Measurements from ENCODE around the gene GTF2F2.

Gene GTF2F2

DNA sequence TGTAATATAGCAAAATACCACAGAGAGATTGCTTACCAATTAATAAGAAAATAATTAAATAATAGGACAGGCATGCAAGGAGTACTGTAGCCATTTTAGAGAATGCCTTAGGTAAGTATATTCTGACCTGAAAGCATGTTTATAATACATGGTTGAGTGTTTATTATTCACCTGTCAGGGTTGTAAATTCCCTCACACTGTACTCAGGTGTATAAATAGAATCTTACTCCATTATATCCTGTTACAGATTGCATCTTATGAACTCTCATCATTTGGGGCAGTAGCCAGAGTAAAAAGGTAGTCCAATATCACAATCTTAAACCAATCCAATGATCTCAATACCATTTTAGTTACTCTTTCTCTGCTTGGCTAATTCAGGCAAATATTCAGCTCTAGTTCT lies 35.8 kb upstream of the GTF2F2 start:
- Mint-ChIP-seq H3K36me3 (ENCODE audit: low read depth) (no peaks in the 10 kb centered on the region), H3K4me3 (no peak overlapping the region), H3K27ac (no peak overlapping the region), H3K27me3 (ENCODE audit: low read depth) (no peaks in the 10 kb centered on the region), H3K9me3 (no peaks in the 10 kb centered on the region), H3K4me1 (no peaks in the 10 kb centered on the region)
- TF ChIP-seq, protein P1, sequence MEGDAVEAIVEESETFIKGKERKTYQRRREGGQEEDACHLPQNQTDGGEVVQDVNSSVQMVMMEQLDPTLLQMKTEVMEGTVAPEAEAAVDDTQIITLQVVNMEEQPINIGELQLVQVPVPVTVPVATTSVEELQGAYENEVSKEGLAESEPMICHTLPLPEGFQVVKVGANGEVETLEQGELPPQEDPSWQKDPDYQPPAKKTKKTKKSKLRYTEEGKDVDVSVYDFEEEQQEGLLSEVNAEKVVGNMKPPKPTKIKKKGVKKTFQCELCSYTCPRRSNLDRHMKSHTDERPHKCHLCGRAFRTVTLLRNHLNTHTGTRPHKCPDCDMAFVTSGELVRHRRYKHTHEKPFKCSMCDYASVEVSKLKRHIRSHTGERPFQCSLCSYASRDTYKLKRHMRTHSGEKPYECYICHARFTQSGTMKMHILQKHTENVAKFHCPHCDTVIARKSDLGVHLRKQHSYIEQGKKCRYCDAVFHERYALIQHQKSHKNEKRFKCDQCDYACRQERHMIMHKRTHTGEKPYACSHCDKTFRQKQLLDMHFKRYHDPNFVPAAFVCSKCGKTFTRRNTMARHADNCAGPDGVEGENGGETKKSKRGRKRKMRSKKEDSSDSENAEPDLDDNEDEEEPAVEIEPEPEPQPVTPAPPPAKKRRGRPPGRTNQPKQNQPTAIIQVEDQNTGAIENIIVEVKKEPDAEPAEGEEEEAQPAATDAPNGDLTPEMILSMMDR (IDR thresholded peaks at IDR 0.05; ENCODE audit: unreplicated experiment in 3 of 3): no peak

DNA sequence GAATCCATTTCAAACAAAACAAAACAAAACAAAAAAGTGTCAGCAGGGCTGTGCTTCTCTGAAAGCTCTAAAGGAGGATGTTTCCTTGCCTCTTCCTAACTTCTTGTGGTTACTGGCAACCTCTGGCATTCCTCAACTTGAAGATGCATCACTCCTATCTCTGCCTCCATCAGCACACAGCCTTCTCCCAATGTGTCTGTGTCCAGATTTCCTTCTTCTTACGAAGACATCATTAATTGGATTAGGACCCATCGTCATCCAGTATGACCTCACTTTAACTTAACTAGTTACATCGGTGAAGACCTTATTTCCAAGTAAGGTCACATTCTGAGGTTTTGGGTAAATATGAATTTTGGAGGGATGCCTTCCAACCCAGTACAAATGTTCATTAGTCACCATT lies 33.8 kb upstream of the GTF2F2 start:
- H3K36me3 Mint-ChIP-seq (ENCODE audit: low read depth): no peaks in the 10 kb centered on the region
- no peak overlapping the region for H3K4me3 Mint-ChIP-seq
- no peaks in the 10 kb centered on the region for H3K4me1 Mint-ChIP-seq
- H3K9me3 Mint-ChIP-seq: no peaks in the 10 kb centered on the region
- no peak overlapping the region for H3K27ac Mint-ChIP-seq
- H3K27me3 Mint-ChIP-seq (ENCODE audit: low read depth): no peaks in the 10 kb centered on the region
- TF ChIP-seq, protein P1 (IDR thresholded peaks at IDR 0.05; ENCODE audit: unreplicated experiment in 3 of 3): no peak

DNA sequence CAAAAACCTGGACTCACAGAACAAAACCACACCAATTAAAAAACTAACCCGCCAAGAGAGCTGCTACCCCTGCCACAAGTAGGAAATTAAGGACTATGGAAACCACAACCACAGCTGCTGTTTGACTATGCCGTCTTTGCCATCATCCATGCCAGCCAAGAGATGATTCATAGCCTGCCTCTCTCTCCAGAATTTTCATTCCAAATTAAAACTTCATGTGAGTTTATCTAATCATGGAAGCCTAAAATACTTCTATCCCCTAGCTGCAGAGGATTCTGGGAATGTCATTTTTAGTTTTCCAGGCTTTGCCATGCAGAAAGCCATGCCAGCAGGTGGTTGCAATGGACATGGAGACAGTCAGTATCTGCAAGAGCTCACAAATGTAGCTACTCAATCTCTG lies 27.6 kb upstream of the GTF2F2 start:
- Mint-ChIP-seq H3K36me3 (ENCODE audit: low read depth) (no peaks in the 10 kb centered on the region), H3K4me1 (no peaks in the 10 kb centered on the region), H3K27ac (no peak overlapping the region), H3K9me3 (no peaks in the 10 kb centered on the region), H3K27me3 (ENCODE audit: low read depth) (no peaks in the 10 kb centered on the region), H3K4me3 (no peak overlapping the region)
- TF ChIP-seq, protein P1 (IDR thresholded peaks at IDR 0.05; ENCODE audit: unreplicated experiment in 3 of 3): no peak

DNA sequence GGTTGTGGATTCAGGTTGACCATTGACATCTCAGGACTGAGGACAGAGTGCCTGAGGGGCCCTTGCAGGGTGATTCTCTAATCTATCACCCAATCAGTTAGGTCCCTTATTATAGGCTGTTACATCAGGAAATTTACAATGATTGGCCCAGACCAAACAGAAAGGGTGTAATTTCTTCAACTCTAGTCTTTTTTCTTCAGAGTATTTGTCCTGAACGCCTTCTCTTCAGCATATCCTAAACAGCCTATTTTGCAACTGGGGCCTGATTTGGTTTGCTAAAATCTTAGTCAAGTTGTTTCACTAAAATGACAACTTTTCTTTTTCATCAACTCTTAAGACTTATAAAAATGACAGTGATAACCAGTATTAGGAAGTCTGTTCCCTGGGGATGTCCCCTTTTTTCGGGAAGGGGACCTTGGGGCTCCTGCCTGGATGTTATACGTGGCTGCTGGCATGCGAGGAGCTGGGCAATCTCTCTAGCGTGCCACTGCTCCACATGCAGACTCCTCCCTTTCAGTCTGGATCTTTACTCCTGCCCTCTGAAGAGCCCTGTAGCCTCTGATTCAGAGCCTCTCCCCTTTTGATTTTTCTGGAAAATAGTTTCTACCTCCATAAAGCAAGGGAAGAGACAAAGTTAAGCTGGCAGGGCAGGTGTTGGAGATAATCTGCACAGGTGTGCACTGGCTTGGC lies 19.6 kb upstream of the GTF2F2 start:
- Mint-ChIP-seq H3K4me1 (peaks cover 14% of the 10 kb centered on the region), H3K27me3 (ENCODE audit: low read depth) (no peaks in the 10 kb centered on the region), H3K9me3 (no peaks in the 10 kb centered on the region), H3K27ac (no peak overlapping the region), H3K36me3 (ENCODE audit: low read depth) (no peaks in the 10 kb centered on the region), H3K4me3 (no peak overlapping the region)
- TF ChIP-seq, protein P1 (IDR thresholded peaks at IDR 0.05; ENCODE audit: unreplicated experiment in 3 of 3): no peak

DNA sequence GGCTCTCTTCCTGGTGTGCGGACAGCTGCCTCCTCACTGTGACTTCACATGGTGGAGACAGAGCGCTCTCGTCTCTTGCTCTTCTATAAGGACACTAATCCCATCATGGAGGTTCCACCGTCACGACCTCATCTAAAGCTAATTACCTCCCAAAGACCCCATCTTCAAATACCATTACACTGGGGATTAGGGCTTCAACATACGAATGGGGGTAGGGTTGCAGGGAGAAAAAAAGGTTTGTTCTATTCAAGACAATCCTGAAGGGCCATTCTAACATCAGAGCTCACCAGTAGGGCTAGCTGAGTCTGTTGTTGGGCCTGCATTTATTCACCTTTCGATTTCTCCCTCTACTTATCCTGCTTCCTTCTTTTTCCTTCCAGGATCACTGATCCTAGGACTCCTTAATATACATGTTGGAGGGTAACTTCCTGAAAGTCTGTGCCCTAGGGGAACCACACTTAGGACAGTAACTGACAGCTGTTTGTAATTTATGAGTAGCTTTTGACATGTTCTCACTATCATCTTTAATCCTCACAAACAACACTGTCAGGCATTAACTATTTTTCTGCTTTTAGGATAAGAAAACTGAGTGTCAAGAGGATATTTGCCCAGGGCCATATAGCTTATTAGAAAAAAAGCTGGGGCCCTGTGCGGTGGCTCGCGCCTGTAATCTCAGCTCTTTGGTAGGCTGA lies 18.8 kb upstream of the GTF2F2 start:
- Mint-ChIP-seq H3K27ac (peak overlapping the region in 1 of 3 experiments; percentile 55), H3K36me3 (ENCODE audit: low read depth) (no peaks in the 10 kb centered on the region), H3K9me3 (no peaks in the 10 kb centered on the region), H3K4me3 (no peak overlapping the region), H3K4me1 (peaks cover 14% of the 10 kb centered on the region), H3K27me3 (ENCODE audit: low read depth) (no peaks in the 10 kb centered on the region)
- TF ChIP-seq, protein P1 (IDR thresholded peaks at IDR 0.05; ENCODE audit: unreplicated experiment in 3 of 3): no peak

DNA sequence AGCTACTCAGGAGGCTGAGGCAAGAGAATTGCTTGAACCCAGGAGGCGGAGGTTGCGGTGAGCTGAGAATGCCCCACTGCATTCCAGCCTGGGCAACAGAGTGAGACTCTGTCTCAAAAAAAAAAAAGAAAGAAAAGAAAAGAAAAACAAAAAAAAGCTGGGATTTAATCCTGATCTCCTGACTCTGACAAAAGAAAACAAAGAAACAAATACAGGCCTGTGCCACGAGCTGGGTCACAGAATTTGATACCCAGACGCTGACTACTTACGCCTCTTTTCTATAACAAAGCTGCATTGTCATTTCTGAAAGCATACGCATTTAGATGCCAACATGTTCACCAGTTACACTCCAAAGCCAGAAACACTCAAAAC lies 18.2 kb upstream of the GTF2F2 start:
- peaks cover 14% of the 10 kb centered on the region for H3K4me1 Mint-ChIP-seq
- H3K9me3 Mint-ChIP-seq: no peaks in the 10 kb centered on the region
- H3K4me3 Mint-ChIP-seq: no peak overlapping the region
- H3K27ac Mint-ChIP-seq: peak overlapping the region in 2 of 3 experiments; percentile 55 to 91
- no peaks in the 10 kb centered on the region for H3K27me3 Mint-ChIP-seq (ENCODE audit: low read depth)
- TF ChIP-seq, protein P1 (IDR thresholded peaks at IDR 0.05; ENCODE audit: unreplicated experiment in 3 of 3): no peak
- H3K36me3 Mint-ChIP-seq (ENCODE audit: low read depth): no peaks in the 10 kb centered on the region

All from nephron (organoid).